Stimulated activated naive CD4-positive, alpha-beta T cell treated with Interleukin-2 at 50 U/mL for 16 hours (primary cell): ENCODE results near the gene NR3C2.

Experiments
- DNase-seq: peaks from one replicate; lab custom pipeline; 2025; lab: John Stamatoyannopoulos, UW

The NR3C2 gene

GRCh38 chr4:148263802-148264201 is 178.4 kb downstream of the NR3C2 start:
- no peak for DNase-seq

GRCh38 chr4:148263127-148263526 is 179.1 kb downstream of the NR3C2 start:
- no peak for DNase-seq

GRCh38 chr4:148261848-148262247 is 180.4 kb downstream of the NR3C2 start:
- no peak for DNase-seq

GRCh38 chr4:148259841-148260240 is 182.4 kb downstream of the NR3C2 start:
- DNase-seq, result no peak

- DNase-seq, result no peak
Observed at GRCh38 chr4:148258535-148258934, 183.7 kb downstream of the NR3C2 start.

GRCh38 chr4:148255344-148255720 is 186.9 kb downstream of the NR3C2 start:
- DNase-seq, result no peak

GRCh38 chr4:148254621-148255343 is 187.4 kb downstream of the NR3C2 start:
- no peak for DNase-seq

- no peak for DNase-seq
Observed at GRCh38 chr4:148253768-148254167, 188.4 kb downstream of the NR3C2 start.

- DNase-seq, result no peak
Observed at GRCh38 chr4:148248824-148249223, 193.4 kb downstream of the NR3C2 start.

GRCh38 chr4:148245015-148245414 is 197.2 kb downstream of the NR3C2 start:
- no peak for DNase-seq

- no peak for DNase-seq
Observed at GRCh38 chr4:148243837-148244236, 198.4 kb downstream of the NR3C2 start.

GRCh38 chr4:148240241-148240640 is 202.0 kb downstream of the NR3C2 start:
- DNase-seq, result no peak

- DNase-seq, result no peak
Observed at GRCh38 chr4:148239494-148239985, 202.7 kb downstream of the NR3C2 start.

GRCh38 chr4:148238811-148239493 is 203.3 kb downstream of the NR3C2 start:
- no peak for DNase-seq

- DNase-seq, result no peak
Observed at GRCh38 chr4:148238086-148238485, 204.1 kb downstream of the NR3C2 start.

GRCh38 chr4:148235809-148236208 is 206.4 kb downstream of the NR3C2 start:
- no peak for DNase-seq

- DNase-seq, result no peak
Observed at GRCh38 chr4:148229798-148230197, 212.4 kb downstream of the NR3C2 start.

GRCh38 chr4:148229028-148229427 is 213.2 kb downstream of the NR3C2 start:
- no peak for DNase-seq

- DNase-seq, result no peak
Observed at GRCh38 chr4:148227147-148227546, 215.1 kb downstream of the NR3C2 start.

- no peak for DNase-seq
Observed at GRCh38 chr4:148226341-148226740, 215.9 kb downstream of the NR3C2 start.

- DNase-seq, result no peak
Observed at GRCh38 chr4:148225639-148226038, 216.6 kb downstream of the NR3C2 start.

GRCh38 chr4:148224476-148224875 is 217.7 kb downstream of the NR3C2 start:
- DNase-seq, result no peak

- no peak for DNase-seq
Observed at GRCh38 chr4:148222991-148223660, 219.1 kb downstream of the NR3C2 start.
